ENCODE measurements around the gene GNAZ.
"Not testable (repeated sequence)": the region's sequence is repeated elsewhere in the genome, so short reads cannot be mapped to it uniquely, and the experiment has no call there.

Gene GNAZ

GRCh38 chr22:23070418-23071229, at the start of gene GNAZ:
Gene GNAZ (plus strand): TSS chr22:23070519. CDS start chr22:23095696, 25,177 bp downstream.
- DNase-seq, result no peak

GRCh38 chr22:23020659-23021293, 49.5 kb upstream of the GNAZ start:
- no peak for DNase-seq

GRCh38 chr22:23021660-23022353, 48.5 kb upstream of the GNAZ start:
- DNase-seq, result not testable (repeated sequence)

- DNase-seq, result no peak
These were observed 47.0 kb upstream of the GNAZ start for GRCh38 chr22:23023294-23023693.

- DNase-seq, result no peak
These were observed 43.5 kb upstream of the GNAZ start for GRCh38 chr22:23026777-23027176.

- not testable (repeated sequence) for DNase-seq
These were observed 42.5 kb upstream of the GNAZ start for GRCh38 chr22:23027849-23028248.

GRCh38 chr22:23029521-23030228, 40.6 kb upstream of the GNAZ start:
- no peak for DNase-seq

- no peak for DNase-seq
These were observed 38.9 kb upstream of the GNAZ start for GRCh38 chr22:23031381-23031780.

GRCh38 chr22:23031786-23032185, 38.5 kb upstream of the GNAZ start:
- no peak for DNase-seq

GRCh38 chr22:23032658-23033057, 37.7 kb upstream of the GNAZ start:
- DNase-seq, result no peak

GRCh38 chr22:23033116-23033905, 37.0 kb upstream of the GNAZ start:
- peak; percentile 54 to 60 for DNase-seq

- DNase-seq, result no peak
These were observed 35.4 kb upstream of the GNAZ start for GRCh38 chr22:23034621-23035556.

- DNase-seq, result no peak
These were observed 34.6 kb upstream of the GNAZ start for GRCh38 chr22:23035557-23036277.

- DNase-seq, result peak in 1 of 2 experiments; percentile 79
These were observed 33.5 kb upstream of the GNAZ start for GRCh38 chr22:23036684-23037428.

GRCh38 chr22:23037429-23038333, 32.6 kb upstream of the GNAZ start:
- DNase-seq, result no peak

- DNase-seq, result no peak
These were observed 32.0 kb upstream of the GNAZ start for GRCh38 chr22:23038334-23038642.

GRCh38 chr22:23038902-23039301, 31.4 kb upstream of the GNAZ start:
- DNase-seq, result no peak

- no peak for DNase-seq
These were observed 28.1 kb upstream of the GNAZ start for GRCh38 chr22:23042179-23042578.

- no peak for DNase-seq
These were observed 25.7 kb upstream of the GNAZ start for GRCh38 chr22:23044570-23044969.
